ENCODE results near the gene TEF. TPM values are rescaled to one million over a fixed set of nuclear protein-coding genes. Genes with fewer than 3 reads are reported as not detected.
A peak's percentile ranks its signal among the peaks of the same experiment; 100 is the strongest.

TEF gene
- total RNA-seq = 1 to 10 TPM; 2.7 to 5.5 (median 3.0) TPM
- 5.3 TPM for total RNA-seq (2013)

- Histone ChIP-seq H3K4me1 (ENCODE audit: control insufficient read depth, insufficient read depth, low read length) (peaks cover 20% of the 10 kb centered on the region), H3K27me3 (ENCODE audit: control insufficient read depth, insufficient read depth, low read length) (no peaks in the 10 kb centered on the region), H3K4me3 (ENCODE audit: low read length) (peak within 1 kb of the TSS; percentile 63), H3K9me3 (ENCODE audit: control insufficient read depth, insufficient read depth, low read length) (no peaks in the 10 kb centered on the region), H3K27ac (ENCODE audit: low read length) (peak within 1 kb of the TSS; percentile 94), H3K36me3 (ENCODE audit: control insufficient read depth, insufficient read depth, low read length) (no peaks in the 10 kb centered on the region)
- Mint-ChIP-seq H3K9me3 (no peaks in the 10 kb centered on the region), H3K4me3 (peak within 1 kb of the TSS; percentile 94), H3K36me3 (no peaks in the 10 kb centered on the region), H3K4me1 (peaks cover 0 to 13% of the 10 kb centered on the region in 2 donors), H3K27ac (peak within 1 kb of the TSS; percentile 94 to 98), H3K27me3 (ENCODE audit: low read depth in 2 of 2) (no peaks in the 10 kb centered on the region)
- WGBS (ENCODE audit: insufficient coverage) = under 1% methylated on average over 77 of the region's 84 CpGs
- DNase-seq (peak; percentile 96 to 98), ATAC-seq (peak; percentile 81 to 92 (median 84))
- intact Hi-C loops (cut with micrococcal nuclease) = loop anchor here (1.0 kb wide), 1 partner anchor 96 kb away; no protein-coding TSS in a partner anchor
- TF ChIP-seq CTCF (IDR thresholded peaks at IDR 0.05) = no peak
Measured at GRCh38 chr22:41381329-41382097, at the start of gene TEF. TSS of gene TEF (plus strand) at chr22:41381942. CDS start at chr22:41382045, 103 bp downstream.

- no peaks in the 10 kb centered on the region for H3K36me3 Mint-ChIP-seq
- no peak overlapping the region for H3K27ac Mint-ChIP-seq
- H3K27me3 ChIP-seq (ENCODE audit: control insufficient read depth, insufficient read depth, low read length) = no peaks in the 10 kb centered on the region
- TF ChIP-seq CTCF (IDR thresholded peaks at IDR 0.05) = no peak
- intact Hi-C loops (cut with micrococcal nuclease) = no loop called here
- H3K27me3 Mint-ChIP-seq (ENCODE audit: low read depth in 2 of 2) = no peaks in the 10 kb centered on the region
- H3K36me3 ChIP-seq (ENCODE audit: control insufficient read depth, insufficient read depth, low read length) = peaks cover 54% of the 10 kb centered on the region
- no peaks in the 10 kb centered on the region for H3K9me3 ChIP-seq (ENCODE audit: control insufficient read depth, insufficient read depth, low read length)
- H3K4me3 Mint-ChIP-seq = no peak overlapping the region
- no peaks in the 10 kb centered on the region for H3K9me3 Mint-ChIP-seq
- DNase-seq = no peak
- peaks cover 0 to 7% of the 10 kb centered on the region in 2 donors for H3K4me1 Mint-ChIP-seq
- no peak overlapping the region for H3K4me3 ChIP-seq (ENCODE audit: low read length)
- H3K4me1 ChIP-seq (ENCODE audit: control insufficient read depth, insufficient read depth, low read length) = no peaks in the 10 kb centered on the region
- H3K27ac ChIP-seq (ENCODE audit: low read length) = no peak overlapping the region
- ATAC-seq = no peak
- 95% methylated on average over 15 of the region's 15 CpGs for WGBS (ENCODE audit: insufficient coverage)
Measured at GRCh38 chr22:41332217-41332939, 49.4 kb upstream of the TEF start.

GRCh38 chr22:41333806-41334205 lies 47.9 kb upstream of the TEF start:
- no peak for ATAC-seq
- Histone ChIP-seq H3K4me3 (ENCODE audit: low read length) (no peak overlapping the region), H3K27me3 (ENCODE audit: control insufficient read depth, insufficient read depth, low read length) (no peaks in the 10 kb centered on the region), H3K27ac (ENCODE audit: low read length) (no peak overlapping the region), H3K9me3 (ENCODE audit: control insufficient read depth, insufficient read depth, low read length) (no peaks in the 10 kb centered on the region), H3K4me1 (ENCODE audit: control insufficient read depth, insufficient read depth, low read length) (no peaks in the 10 kb centered on the region), H3K36me3 (ENCODE audit: control insufficient read depth, insufficient read depth, low read length) (peaks cover 41% of the 10 kb centered on the region)
- 97% methylated on average over 3 of the region's 3 CpGs for WGBS (ENCODE audit: insufficient coverage)
- Mint-ChIP-seq H3K27ac (peak overlapping the region in 1 of 2 donors; percentile 38), H3K27me3 (ENCODE audit: low read depth in 2 of 2) (no peaks in the 10 kb centered on the region), H3K9me3 (no peaks in the 10 kb centered on the region), H3K4me3 (no peak overlapping the region), H3K4me1 (peaks cover 0 to 7% of the 10 kb centered on the region in 2 donors), H3K36me3 (no peaks in the 10 kb centered on the region)
- intact Hi-C loops (cut with micrococcal nuclease) = no loop called here
- no peak for DNase-seq
- no peak for TF ChIP-seq CTCF (IDR thresholded peaks at IDR 0.05)

Measured in natural killer cell (primary cell).